Glutamatergic neuron (in vitro differentiated cells): ENCODE results near the gene DDX23. TPM values are rescaled to one million over a fixed set of nuclear protein-coding genes. Genes with fewer than 3 reads are reported as not detected.

Experiments
- DNase-seq: peaks from one replicate; pipeline ENCODE4 v3.0.0; 2022
- H3K27ac Mint-ChIP-seq: one replicate; pipeline ENCODE4 v1.8.0; 2020; ENCODE audit warnings: mild to moderate bottlenecking, mixed read lengths, inconsistent platforms; ENCODE audit not compliant: unreplicated experiment
- H3K27me3 Mint-ChIP-seq: one replicate; pipeline ENCODE4 v1.8.0; 2020; ENCODE audit warnings: mild to moderate bottlenecking, moderate library complexity, mixed read lengths, inconsistent platforms; ENCODE audit not compliant: unreplicated experiment
- H3K36me3 Mint-ChIP-seq: one replicate; pipeline ENCODE4 v1.8.0; 2020; ENCODE audit warnings: mild to moderate bottlenecking, mixed read lengths, inconsistent platforms; ENCODE audit not compliant: unreplicated experiment
- H3K4me1 Mint-ChIP-seq: one replicate; pipeline ENCODE4 v1.8.0; 2020; ENCODE audit warnings: mild to moderate bottlenecking, low read depth, mixed read lengths, inconsistent platforms; ENCODE audit not compliant: unreplicated experiment
- H3K4me3 Mint-ChIP-seq: one replicate; pipeline ENCODE4 v1.8.0; 2020; ENCODE audit warnings: mild to moderate bottlenecking, mixed read lengths, inconsistent platforms; ENCODE audit not compliant: unreplicated experiment
- H3K9me3 Mint-ChIP-seq: one replicate; pipeline ENCODE4 v1.8.0; 2020; ENCODE audit warnings: mild to moderate bottlenecking, moderate library complexity, mixed read lengths, inconsistent platforms; ENCODE audit not compliant: unreplicated experiment
- total RNA-seq: library from RNA; stranded (reverse); fragmentation: NEBNext Ultra II Directional; extraction: Animal tissue kit (Norgen Biotek cat#: 25700); gene quantifications from one replicate; pipeline ENCODE4 v1.2.1, GENCODE V29; 2021; ENCODE audit not compliant: unreplicated experiment
- TF ChIP-seq, protein P1 (sequence below): fragments of 200-600 bp; sonication (generic); IDR thresholded peaks from one replicate; pipeline ENCODE4 v1.5.0; 2021; ENCODE audit not compliant: partially characterized antibody, unreplicated experiment

Gene DDX23
- total RNA-seq, 1 donor from 2014 or later: 65.7 TPM

DNA sequence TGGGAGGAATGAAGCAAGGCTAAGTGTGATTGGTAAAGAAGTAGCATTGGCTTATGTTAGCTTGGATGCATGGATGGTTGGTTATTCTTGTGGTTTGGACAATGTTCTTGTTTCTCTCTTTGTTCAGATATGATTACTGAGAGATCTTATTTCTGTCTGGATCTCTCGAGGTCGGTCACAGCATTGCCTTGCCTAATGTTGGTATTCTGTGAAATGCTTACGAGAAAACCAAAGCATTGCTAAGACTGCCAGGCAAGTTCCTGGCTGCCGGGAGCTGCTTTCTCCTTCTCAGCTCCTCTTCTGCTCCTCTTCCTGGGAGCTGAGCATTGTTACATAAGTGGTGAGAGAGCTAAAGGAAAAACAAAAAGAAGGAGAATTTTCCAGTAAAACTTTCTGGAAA, 21.1 kb upstream of the DDX23 start:
- Mint-ChIP-seq H3K27ac (no peak overlapping the region), H3K9me3 (peaks cover 4% of the 10 kb centered on the region), H3K4me1 (no peaks in the 10 kb centered on the region), H3K36me3 (no peaks in the 10 kb centered on the region), H3K27me3 (peaks cover 7% of the 10 kb centered on the region), H3K4me3 (no peak overlapping the region)
- TF ChIP-seq, protein P1, sequence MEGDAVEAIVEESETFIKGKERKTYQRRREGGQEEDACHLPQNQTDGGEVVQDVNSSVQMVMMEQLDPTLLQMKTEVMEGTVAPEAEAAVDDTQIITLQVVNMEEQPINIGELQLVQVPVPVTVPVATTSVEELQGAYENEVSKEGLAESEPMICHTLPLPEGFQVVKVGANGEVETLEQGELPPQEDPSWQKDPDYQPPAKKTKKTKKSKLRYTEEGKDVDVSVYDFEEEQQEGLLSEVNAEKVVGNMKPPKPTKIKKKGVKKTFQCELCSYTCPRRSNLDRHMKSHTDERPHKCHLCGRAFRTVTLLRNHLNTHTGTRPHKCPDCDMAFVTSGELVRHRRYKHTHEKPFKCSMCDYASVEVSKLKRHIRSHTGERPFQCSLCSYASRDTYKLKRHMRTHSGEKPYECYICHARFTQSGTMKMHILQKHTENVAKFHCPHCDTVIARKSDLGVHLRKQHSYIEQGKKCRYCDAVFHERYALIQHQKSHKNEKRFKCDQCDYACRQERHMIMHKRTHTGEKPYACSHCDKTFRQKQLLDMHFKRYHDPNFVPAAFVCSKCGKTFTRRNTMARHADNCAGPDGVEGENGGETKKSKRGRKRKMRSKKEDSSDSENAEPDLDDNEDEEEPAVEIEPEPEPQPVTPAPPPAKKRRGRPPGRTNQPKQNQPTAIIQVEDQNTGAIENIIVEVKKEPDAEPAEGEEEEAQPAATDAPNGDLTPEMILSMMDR: no peak
- DNase-seq: no peak

DNA sequence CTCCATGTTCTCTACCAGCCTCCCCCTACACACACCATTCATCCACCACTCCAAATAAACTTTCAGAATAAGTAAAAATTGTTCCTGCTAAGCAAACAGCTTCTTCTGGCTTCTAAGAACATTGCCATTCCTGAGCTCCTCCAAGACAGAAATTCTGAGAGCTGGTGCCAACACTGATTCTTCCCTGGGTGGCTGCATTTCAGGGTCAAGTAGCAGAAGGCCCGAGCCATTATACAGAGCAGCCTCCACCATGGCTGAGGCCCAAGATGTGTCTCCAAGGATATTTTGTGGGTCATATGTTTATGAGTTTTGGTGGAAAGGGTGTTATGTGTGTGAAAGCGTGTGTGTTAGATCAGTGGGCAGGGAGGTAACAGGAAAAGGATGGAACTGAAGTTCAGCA, 17.2 kb upstream of the DDX23 start:
- Mint-ChIP-seq H3K9me3 (peaks cover 7% of the 10 kb centered on the region), H3K4me3 (no peak overlapping the region), H3K27me3 (peaks cover 9% of the 10 kb centered on the region), H3K27ac (no peak overlapping the region), H3K4me1 (peaks cover 10% of the 10 kb centered on the region), H3K36me3 (no peaks in the 10 kb centered on the region)
- TF ChIP-seq, protein P1: no peak
- DNase-seq: no peak

DNA sequence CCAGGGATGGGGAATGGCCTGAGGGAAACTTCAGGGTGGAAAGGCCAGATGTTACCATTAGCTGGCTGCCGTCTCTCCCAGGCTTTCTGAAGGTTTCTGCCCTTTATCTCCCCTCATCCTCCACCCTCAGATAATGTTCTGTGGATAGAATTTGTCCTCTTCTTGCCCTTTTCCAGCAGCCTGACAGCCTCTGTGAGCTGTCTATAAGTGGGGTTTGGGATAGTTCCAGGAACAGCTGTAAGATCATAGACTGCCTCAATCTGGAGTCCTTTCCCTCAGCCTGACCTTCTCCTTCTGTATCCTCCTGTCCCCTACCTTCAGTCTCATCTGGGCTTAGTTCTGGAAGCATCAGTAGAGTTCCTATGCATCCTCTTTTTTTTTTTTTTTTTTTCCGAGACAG, 16.5 kb upstream of the DDX23 start:
- H3K36me3 Mint-ChIP-seq: no peaks in the 10 kb centered on the region
- TF ChIP-seq, protein P1: no peak
- H3K27me3 Mint-ChIP-seq: peaks cover 9% of the 10 kb centered on the region
- H3K27ac Mint-ChIP-seq: no peak overlapping the region
- DNase-seq: no peak
- peaks cover 10% of the 10 kb centered on the region for H3K4me1 Mint-ChIP-seq
- peaks cover 7% of the 10 kb centered on the region for H3K9me3 Mint-ChIP-seq
- no peak overlapping the region for H3K4me3 Mint-ChIP-seq

DNA sequence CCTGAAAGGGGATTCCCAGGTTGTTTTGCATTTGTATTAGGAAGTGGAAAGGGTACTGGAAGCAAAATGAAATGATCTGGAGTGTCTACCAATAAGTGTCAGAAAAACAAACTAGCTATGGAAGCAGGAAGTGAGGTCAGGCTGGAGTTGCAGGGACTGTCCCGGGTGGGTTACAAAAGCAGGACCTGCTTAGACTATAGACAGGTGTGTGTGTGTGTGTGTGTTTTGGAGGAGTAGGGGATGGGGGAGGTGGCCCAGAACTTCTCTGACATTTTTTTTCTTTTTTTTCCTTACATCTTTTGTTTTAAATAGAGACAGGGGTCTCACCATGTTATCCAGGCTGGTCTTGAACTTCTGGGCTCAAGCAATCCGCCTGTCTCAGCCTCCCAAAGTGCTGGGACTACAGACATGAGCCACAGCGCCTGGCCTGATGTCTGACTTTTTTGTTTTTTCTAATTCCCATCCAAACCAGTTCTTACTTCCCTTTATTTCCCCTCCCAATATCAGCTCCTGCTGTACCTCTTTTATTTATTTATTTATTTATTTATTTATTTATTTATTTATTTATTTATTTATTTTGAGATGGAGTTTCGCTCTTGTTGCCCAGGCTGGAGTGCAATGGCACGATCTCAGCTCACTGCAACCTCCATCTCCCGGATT, 14.2 kb upstream of the DDX23 start:
- DNase-seq: no peak
- Mint-ChIP-seq H3K4me3 (peak overlapping the region; percentile 98), H3K27me3 (peaks cover 14% of the 10 kb centered on the region), H3K4me1 (peaks cover 17% of the 10 kb centered on the region), H3K27ac (peak overlapping the region; percentile 79), H3K36me3 (no peaks in the 10 kb centered on the region), H3K9me3 (peaks cover 7% of the 10 kb centered on the region)
- TF ChIP-seq, protein P1: no peak

DNA sequence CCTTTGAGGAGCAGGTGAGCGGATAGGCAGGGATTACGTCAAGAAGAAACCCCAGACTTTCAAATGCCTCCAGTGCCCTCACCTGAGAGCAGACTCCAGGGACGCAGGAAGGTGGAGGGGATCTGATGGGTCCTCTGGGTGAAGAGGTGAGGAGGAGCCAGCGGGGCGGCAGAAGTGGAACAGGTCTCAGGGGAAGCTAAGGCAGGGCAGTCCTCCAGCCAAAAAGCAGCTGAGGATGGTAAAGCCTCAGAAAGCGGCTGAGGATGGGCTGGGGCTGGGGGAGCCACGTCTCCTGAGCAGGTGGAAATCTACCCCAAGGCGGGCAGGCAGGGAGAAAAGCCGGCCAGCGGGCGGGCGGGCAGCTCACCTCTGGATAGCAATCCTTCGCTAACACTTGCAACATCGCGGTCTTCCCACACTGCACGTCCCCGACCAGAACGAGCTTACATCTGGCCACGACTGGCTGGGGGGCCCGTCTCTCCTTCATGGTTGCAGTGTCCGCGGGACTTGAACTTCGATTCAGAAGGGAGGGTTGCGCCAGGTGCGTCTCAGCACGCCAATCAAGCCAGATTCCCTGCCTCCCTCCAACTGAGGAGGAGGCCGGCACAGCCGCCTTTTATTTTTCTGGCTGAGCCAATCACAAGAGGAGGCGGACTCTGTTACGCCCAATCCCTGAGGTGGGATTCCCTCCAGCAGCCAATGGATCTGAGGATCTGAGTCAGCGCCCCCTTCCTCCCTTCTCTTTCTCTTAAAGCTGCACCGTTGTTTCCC, 13.5 kb upstream of the DDX23 start, which contains the start of gene RND1:
TSS of gene RND1 (minus strand) at position 590 of the 771 bp plus-strand sequence. CDS start at position 487, 103 bp downstream.
- peak; percentile 80 for DNase-seq
- peaks cover 18% of the 10 kb centered on the region for H3K27me3 Mint-ChIP-seq
- H3K36me3 Mint-ChIP-seq: no peaks in the 10 kb centered on the region
- peak within 1 kb of the TSS; percentile 79 for H3K27ac Mint-ChIP-seq
- H3K9me3 Mint-ChIP-seq: peaks cover 5% of the 10 kb centered on the region
- TF ChIP-seq, protein P1: no peak
- H3K4me3 Mint-ChIP-seq: peak within 1 kb of the TSS; percentile 98
- peaks cover 17% of the 10 kb centered on the region for H3K4me1 Mint-ChIP-seq
